HG02938 (cell line): Measurements from ENCODE around the gene LRRC55.
"Not testable (repeated sequence)": the region's sequence is repeated elsewhere in the genome, so short reads cannot be mapped to it uniquely, and the experiment has no call there.

Experiments
- ATAC-seq: cut with Tn5 transposase; IDR thresholded peaks from one replicate; pipeline ENCODE4 v1.9.1; 2021; ENCODE audit warnings: mild to moderate bottlenecking, moderate library complexity; ENCODE audit not compliant: unreplicated experiment

Gene LRRC55

DNA sequence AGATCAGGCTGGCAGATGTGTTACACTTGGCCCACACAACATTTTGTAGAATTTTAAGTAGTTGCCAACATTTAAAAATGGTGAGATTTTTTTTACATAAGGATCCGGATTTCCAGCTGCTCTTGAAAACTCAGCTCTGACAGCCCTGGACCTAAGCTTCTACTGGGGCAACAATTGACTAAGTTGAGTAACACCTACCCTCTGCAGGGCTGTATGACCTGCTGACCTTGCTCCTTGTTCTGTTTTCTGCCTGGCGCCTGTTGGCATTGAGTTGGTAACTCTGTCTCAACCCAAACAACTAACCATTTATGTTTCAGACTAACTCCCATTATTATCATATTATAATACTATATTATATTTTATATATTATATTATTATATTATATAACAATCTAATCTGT lies 21.1 kb upstream of the LRRC55 start:
- ATAC-seq: no peak

DNA sequence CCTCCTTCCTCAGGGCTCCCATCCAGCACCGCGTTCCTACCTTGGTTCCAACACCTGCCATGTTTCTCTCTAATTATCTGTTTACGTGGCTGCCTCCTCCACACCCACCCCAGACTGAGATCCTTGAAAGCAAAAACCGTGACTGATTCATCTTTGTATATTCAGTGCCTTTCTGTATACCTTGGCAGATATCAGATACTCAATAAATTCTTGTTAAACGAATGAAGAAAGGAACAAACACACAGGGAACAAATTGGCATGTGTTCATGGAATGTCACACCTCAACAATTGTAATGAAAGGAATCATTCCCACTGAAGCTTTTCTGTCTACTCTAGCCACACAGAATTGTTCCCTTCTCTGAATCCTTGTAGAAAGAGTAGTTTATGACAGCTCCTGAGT lies 20.4 kb upstream of the LRRC55 start:
- ATAC-seq: no peak

DNA sequence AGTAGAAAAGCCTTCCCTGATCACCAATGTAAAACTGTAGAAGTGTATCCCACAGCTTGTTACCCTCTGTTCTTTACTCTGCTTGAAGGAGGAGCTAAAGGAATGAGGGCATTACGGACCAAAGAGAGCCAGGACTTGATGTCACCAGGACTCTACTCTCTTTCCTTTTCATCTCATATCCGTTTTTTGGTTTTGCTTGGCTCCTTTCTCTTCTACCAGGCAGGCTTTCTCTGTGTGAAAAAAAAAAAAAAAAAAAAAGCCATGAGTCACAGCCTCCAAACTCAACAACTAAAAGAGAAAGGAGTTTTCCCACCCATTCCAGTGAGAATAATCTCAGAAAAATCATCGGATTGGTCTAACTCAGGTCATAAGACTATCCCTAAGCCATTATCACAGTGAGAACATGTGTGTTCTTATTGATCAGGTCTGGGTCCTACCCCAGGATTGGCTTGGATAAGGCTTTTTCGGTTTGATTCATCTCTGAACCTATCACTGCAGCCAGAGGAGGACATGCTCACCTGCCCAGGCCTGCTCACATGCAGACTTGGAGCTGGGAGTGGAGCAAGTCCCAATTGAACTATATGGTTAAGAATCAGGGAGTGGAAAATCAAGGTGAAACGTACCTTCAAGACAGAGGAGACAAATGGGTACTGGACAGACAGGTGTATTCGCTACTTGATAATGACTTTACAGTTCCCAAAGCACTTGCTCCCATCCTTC lies 19.4 kb upstream of the LRRC55 start:
- ATAC-seq: no peak

DNA sequence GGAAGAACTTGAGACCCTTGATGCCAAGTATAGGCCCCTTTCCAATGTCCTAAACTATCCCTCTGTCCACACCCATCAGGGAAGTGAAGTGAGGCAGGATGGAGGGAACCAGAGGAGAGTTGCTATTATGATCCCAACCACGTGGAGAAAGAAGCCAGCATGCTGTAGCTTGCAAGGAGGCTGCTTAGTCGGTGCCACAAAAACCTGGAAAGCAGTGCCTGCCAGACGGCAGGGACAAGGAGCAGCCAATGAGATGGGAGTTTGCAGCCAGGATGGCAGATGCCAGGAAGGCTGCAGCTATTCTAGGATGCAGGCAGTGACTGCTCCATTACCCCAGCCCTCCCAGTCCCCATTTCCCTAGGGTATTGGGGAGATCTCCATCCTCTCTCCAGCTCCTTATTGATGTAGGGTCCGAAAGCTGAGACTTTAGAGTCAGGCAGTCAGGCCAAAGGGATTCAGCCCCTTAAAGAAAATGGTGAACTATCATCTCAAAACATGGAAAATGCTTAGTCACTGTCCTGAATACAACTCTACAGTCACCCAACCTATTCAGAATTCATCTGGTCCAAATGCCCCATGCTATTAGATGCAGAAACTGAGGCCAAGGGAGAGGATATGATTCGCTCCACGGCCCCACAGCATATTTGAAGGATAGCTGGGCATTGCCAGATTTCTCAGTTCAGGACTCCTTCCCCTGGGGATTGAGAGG lies 18.4 kb upstream of the LRRC55 start:
- no peak for ATAC-seq

DNA sequence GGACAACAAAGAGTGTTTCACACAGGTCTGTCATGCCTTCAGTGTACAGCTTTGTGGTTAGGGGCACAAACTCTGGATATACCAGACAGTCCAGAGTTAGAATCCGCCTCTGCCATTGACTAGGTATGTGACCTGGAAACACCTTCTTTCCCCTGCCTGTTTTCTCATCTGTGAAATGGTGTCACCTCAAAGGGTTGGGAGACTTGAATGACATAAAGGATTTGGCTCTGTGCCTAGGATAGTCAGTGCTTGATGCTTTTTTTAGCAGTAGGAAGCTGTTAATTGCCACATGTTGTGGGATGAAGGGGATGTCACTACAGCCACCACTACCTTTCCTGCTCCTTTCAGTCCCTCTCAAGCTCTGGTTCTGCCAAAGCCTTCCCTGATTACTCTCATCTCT lies 17.4 kb upstream of the LRRC55 start:
- no peak for ATAC-seq

DNA sequence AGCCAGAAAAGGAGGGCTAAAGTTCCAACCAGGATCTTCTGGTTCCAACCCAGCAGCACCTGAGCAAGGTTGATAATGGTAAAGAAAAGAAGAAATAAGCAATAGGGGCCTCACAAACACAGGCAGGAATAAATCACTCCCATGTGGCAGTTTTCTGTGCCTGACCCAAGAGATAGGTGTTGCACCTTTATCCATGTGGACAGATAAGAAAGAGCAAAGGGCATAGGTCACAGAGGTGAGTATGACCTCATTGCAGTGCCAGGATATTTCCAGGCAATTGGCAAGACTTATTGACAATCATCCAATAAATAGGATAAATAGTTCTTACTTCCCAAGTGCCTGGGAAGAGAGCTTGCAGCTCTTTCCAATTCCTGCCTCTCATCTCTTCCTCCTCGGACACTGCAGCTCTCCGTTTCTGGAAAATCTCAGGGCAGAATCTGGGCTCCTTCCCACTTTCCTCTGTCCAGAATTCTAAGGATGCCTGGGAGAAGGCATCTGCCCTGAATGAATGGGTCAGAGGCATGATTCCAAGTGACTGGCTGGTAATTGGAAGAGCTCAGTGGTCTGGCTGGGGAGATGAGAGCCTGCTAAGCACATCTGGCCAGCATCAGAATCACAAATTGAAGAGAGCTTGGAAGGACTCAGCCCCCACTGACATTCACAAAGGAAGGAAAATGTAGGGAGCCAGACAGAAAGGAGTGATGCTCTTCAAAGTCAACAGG lies 14.5 kb upstream of the LRRC55 start:
- ATAC-seq: no peak

DNA sequence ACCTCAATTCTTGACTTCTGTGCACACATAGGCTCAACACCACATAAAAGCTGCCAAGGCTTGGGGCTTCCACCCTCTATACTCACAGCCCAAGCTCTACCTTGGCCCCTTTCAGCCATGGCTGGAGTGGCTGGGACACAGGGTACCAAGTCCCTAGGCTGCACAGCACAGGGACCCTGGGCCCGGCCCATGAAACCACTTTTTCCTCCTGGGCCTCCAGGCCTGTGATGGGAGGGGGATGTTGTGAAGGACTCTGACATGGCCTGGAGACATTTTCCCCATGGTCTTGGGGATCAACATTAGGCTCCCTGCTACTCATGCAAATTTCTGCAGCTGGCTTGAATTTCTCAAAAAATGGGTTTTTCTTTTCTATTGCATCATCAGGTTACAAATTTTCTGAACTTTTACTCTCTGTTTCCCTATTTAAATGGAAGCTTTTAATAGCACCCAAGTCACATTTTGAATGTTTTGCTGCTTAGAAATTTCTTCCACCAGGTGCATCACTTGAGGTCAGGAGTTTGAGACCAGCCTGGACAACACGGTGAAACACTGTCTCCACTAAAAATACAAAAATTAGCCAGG lies 11.9 kb upstream of the LRRC55 start:
- not testable (repeated sequence) for ATAC-seq

DNA sequence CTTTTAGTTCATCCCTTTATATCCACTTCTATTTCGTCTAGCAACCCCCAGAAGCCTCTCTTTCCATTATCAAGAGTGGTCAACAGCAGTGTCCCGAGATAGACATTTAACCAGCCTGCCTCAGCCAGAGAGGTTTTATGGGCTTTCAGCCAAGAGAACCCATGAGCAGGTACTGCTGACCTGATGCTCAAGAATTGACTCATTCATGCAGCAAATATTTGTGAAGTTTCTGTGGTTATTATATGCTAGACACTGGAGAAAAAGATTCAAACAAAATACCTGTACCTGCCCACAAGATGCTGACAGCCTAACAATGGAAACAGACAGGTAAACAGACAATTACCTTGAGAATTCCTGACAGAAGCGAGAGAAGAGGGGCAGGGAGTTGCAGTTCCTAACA lies 9.7 kb upstream of the LRRC55 start:
- ATAC-seq: no peak

DNA sequence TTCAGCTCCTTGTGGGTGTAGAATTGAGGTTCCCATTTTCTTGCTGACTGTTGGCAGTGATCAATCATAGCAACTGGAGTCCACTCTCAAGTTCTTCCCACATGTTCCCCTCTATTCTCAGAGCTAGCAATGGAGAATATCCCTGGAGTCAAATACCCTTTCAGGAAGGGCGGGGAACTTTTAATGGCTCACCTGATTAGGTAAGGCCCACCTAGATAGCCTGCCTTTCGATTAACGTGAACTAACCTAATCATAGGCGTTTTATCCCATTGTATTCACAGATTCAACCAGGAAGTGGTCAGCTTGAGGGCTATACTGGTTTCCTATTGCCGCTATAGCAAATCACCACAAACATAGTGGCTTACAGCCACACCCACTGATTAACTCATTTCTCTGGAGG lies 7.1 kb upstream of the LRRC55 start:
- no peak for ATAC-seq

DNA sequence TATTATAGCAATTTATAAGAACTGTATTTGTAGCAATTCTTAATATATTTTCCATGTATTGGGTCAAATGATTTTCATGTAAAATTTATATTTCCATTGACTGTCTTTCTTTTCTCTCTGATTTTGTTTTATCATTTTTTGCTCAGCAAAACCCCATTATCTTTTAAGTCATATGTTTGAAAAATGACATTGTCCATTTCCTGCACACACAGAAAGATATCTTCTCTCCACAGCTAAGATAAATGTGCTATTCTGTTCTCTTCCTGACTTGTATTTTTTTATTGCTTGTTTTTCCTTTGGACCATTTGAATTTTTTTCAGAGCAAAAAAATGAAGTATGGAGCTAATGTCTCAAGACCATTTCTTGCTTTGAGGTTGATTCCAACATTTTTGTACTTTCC lies 6.3 kb upstream of the LRRC55 start:
- ATAC-seq: no peak

DNA sequence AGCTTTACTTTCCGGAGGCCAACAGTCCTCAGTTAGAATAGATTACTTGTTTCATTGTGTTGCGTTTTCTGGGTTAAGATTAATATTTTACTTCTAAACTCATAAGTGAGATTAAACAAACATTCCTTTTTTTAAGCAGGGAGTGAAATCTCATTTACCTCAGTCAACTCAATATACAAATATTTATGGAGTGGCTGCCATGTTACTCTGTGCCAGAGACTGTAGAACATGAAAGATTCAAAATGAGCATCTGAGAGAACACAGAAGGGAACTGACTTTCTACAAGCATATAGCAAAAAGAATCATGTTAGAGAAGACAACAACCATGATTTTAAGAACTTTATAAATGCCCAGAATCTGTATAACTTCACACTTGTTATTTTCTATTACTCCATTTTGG lies 3.4 kb upstream of the LRRC55 start:
- no peak for ATAC-seq

DNA sequence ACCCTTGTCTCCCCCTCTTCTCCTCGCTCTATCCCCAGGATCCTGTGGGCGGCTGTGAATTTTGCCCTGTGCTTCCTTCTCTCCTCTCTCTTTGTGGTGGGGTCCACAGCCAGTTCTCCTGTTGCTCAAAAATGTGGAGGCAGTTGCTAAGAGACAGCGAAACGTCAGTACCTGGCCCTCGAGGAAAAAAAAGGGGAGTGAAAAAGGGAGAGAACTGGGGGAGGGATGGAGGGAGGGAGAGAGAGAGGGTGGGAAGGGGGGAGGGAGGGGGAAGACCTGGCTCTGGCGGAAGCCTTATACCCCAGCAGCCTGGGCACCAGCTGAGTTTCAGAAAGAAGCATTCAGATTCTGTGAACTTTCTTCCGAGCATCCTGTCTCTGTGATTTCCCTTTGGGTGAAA lies 2.1 kb upstream of the LRRC55 start:
- no peak for ATAC-seq

DNA sequence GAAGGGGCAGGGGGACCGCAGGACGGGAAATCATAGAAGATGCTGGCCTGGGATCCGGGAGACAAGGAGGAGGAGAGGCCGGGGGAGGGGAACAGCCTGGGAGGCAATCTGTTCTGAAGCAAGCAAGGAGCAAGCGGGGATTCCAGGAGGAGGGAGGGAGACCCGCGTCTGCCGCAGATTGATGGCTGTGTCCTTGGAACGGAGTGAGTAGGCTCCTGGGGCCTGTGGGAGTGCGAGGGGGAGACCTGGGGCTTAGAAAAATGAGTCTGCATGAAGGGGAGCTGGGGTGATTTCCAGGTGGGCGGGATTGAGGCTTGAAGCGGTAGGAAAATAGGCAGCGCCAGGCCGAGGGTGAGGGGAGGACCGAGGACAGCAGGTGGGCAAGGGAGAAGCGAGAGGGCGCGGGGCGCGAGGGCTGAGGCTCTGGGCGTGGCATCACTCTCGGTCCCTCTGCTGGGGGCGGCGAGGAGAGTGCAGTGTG lies 1.6 kb upstream of the LRRC55 start:
- ATAC-seq: no peak

DNA sequence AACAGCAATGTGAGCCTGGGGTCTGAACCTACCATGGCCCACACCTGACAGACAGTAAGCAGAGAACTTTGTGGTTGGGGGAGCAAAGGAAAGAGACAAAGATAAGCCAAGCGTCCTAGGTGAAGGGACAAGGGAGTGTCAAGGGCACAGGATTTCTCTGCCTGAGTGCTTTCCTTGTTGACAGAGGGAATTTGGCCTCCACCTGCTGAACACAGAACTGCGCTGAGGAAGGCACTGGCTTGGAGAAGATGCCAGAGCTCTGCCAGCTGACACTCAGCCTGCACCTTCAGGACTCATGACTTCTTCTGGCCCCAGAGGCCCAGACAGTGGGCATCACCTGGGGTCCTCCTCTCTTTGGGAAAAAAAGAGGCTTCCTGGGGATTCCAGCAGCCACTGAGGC lies 789 bp upstream of the LRRC55 start:
- ATAC-seq: no peak

DNA sequence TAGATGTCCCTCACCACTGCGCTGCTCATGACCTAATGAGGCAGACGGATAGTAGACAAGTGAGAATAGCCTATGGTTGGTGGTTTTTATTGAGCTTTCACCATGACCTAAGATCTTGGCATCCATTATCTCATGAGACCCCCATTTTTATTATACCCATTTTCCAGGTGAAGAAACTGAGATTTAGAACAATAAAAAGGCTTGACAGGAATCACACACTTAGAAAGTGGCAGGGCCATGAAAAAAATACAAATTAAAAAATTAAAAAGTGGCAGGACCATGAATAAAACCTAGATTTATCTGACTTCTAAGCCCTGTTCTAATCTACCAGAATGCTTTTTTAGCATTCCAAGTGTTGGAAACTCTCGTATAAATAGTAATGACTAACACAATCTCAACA lies 1.1 kb downstream of the LRRC55 start:
- ATAC-seq: no peak

DNA sequence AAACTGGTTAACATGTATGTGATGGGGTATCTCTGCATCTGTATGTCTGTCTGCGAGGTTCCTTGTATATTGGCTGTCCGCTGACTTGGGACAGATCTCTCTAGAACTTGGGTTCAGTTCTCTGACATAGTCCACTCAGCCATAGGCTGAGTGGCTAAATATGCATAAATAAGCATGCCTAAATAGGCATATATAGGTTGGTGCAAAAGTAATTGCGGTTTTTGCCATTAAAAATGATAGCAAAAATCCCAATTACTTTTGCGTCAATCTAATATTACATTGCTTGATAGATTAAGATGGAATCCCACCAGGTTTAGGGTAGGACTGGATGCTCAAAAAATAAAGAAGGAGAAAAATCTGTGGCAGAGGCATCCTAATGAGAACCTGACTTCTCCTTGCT lies 8.8 kb downstream of the LRRC55 start:
- no peak for ATAC-seq

DNA sequence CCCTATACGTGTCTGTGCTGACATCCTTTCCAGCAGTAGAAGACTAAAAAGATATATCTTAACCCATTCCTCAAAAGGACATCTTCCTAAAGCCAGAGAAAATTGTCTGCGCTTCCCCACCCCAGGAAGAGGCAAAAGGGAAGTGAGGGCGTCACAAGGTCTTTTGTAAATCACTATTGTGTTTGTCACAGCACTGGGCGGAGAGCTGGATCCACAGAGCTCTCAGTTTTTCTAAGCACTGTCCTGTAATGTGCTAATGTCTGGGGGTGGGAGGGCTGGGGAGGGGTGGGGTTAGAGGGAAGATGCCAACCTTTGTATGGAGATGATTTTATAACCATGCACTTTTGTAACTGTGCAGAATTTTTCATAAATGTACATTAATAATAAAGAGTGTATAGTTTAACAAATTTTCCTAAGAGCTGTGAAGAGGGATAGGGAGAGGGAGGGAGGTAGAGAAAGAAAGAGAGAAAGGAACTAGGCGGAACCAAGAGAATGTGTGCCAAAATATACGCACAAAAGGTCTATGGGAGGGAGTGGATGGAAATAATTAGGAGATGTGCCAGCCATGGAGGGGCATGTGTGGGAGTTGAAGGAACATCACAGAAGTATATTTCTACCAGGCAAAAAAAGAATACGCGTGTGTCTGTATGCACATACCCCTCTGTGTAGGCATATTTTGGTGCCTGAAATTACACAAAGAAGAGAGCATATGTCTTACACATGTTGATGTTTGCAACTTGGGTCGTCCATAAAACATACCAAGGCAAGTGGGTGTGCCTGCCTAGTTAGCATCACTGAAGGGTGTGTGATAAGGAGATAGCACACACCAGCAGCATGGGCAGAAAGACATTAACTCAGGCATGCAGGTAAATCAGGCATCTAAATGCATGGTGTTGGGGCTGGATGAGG lies 9.8 kb downstream of the LRRC55 start:
- no peak for ATAC-seq

DNA sequence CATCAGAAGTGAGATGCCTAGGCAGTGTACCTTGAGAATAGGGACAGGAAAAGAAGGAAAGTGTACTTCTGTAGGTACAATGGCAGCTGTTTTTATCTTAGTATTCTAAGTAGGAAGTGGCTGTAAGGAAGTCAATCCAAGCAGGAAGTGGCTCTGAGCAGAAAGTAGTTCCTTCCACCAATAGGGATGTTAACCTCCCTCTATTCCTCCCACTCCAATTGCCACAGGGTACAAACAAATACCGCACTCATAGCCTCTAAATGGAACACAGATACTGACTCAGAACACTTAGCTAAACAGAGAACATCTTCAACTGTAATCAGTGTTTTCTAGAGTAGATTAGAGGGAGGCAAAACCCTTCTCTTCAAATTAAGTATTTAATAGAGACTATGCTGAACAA lies 10.6 kb downstream of the LRRC55 start:
- no peak for ATAC-seq

DNA sequence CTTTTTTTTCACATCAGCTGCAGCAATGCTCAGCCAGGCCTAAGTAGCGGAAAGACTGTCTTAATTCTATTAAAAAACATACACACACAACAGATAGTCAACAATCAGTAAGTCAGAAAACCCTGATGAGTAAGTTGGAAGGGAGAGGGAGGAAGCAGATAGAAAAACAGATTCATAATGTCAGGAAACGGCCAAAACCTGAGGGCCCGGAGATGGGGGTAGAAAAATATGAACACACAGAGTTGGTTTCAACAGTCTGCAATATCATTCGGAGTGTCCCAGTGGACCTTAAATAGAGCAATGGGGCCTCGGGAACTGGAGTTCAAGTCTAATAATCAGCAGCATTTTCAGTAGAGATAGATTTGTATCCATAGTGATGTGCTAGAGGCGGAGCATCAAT lies 14.8 kb downstream of the LRRC55 start:
- no peak for ATAC-seq

DNA sequence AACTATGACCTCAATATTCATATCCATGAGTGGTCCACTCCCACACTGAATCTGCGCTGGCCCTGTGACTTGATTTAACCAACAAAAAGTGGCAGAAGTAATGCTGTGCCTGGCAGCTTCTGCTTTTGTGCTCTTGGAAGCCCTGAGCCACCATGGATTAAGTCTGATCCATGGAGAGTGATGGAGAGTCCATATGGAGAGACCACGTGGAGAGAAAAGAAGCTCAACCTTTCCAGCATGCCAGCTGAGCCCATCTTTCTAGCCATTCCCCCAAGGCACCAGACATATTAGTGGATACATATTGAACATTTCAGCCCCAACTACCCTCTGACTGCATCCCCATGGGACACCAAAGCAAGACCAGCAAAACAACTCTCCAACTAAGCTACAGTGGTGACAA lies 16.0 kb downstream of the LRRC55 start:
- ATAC-seq: no peak

DNA sequence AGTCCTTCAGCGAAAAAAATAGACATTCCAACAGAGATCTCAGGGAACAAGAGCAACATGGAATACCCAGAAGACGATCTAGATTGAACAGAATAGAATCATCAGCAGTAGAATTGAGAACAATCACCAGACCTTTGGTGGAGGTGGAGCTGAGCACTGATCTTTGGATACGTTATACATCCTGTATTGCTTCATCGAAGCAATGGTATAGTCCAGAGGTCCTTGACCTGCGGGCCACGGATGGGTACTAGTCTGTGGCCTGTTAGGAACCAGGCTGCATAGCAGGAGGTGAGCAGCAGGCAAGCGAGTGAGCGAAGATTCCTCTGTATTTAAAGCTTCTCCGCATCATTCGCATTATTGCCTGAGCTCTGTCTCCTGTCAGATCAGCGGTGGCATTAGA lies 17.6 kb downstream of the LRRC55 start:
- no peak for ATAC-seq
